Thyroid gland (tissue), 4 donors: Measurements from ENCODE around the gene COQ8A.
A peak's percentile ranks its signal among the peaks of the same experiment; 100 is the strongest.

Source experiments
- POLR2A ChIP-seq, 2 donors: fragments of 450-650 bp; IDR thresholded peaks; one replicate each; pipeline ENCODE4 v1.6.1; 2017; ENCODE audit warnings: antibody characterized with exemption in 2 of 2, mild to moderate bottlenecking in 2 of 2, moderate library complexity in 1 of 2
- TF ChIP-seq, protein P1 (sequence below), 6 experiments: fragments of 200-600 bp in 3 of 6; fragments of 450-650 bp in 3 of 6; sonication (generic) in 3 of 6; IDR thresholded peaks; one replicate each; pipeline ENCODE4 v1.5.1; 2016 to 2019; ENCODE audit warnings: antibody characterized with exemption in 6 of 6, mild to moderate bottlenecking in 2 of 6, inconsistent platforms in 1 of 6, moderate library complexity in 1 of 6

DNA sequence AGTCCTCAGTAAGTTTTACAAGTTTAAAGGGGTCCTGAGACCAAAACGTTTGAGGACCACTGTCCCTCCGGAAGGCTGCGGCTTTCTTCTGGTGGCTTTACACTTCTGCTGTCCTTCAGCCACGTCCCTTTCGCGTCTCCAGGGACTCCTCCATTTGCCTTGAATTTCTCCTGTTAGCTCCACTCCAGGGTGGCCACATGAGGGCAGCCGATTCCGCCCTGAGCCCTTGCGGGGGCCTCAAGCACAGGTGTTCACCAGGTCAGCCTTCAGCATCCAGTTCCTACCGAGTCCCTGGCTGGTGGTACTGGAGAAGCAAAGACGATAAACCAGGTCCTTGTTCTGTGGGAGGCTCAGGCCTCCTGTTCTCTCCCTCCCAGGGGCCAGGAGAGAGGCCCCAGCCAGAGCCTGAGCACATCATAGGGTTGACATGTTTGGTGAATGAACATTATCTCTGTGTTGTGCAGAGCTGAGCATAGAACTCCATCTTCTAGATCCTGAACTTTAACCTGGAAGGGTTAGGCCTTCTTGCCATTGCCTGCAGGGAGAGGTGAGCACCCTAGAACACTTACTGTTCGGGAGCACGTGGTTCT is 27.4 kb upstream of the COQ8A start:
- TF ChIP-seq, protein P1, sequence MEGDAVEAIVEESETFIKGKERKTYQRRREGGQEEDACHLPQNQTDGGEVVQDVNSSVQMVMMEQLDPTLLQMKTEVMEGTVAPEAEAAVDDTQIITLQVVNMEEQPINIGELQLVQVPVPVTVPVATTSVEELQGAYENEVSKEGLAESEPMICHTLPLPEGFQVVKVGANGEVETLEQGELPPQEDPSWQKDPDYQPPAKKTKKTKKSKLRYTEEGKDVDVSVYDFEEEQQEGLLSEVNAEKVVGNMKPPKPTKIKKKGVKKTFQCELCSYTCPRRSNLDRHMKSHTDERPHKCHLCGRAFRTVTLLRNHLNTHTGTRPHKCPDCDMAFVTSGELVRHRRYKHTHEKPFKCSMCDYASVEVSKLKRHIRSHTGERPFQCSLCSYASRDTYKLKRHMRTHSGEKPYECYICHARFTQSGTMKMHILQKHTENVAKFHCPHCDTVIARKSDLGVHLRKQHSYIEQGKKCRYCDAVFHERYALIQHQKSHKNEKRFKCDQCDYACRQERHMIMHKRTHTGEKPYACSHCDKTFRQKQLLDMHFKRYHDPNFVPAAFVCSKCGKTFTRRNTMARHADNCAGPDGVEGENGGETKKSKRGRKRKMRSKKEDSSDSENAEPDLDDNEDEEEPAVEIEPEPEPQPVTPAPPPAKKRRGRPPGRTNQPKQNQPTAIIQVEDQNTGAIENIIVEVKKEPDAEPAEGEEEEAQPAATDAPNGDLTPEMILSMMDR (IDR thresholded peaks at IDR 0.05) = peak in 5 of 6 experiments; percentile 28 to 77 (median 67)
- no peak for TF ChIP-seq POLR2A (IDR thresholded peaks at IDR 0.05)
